Smooth muscle cell of the brain vasculature (primary cell): ENCODE measurements around the gene DHRS9.
"Not testable (repeated sequence)": the region's sequence is repeated elsewhere in the genome, so short reads cannot be mapped to it uniquely, and the experiment has no call there.

Experiments used
- DNase-seq: peaks from one replicate; pipeline ENCODE4 v3.0.0-alpha.2; 2012; ENCODE audit warnings: low read depth, low spot score

The DHRS9 gene

GRCh38 chr2:169069341-169069740 lies at the start of gene DHRS9:
DHRS9 (plus strand) TSS chr2:169069563; CDS start chr2:169081582, 12,019 bp downstream.
- DNase-seq: no peak

- DNase-seq: no peak
Observed at GRCh38 chr2:169023161-169023560, 46.2 kb upstream of the DHRS9 start.

GRCh38 chr2:169026056-169026455 lies 43.3 kb upstream of the DHRS9 start:
- DNase-seq: no peak

GRCh38 chr2:169027234-169027633 lies 42.1 kb upstream of the DHRS9 start:
- no peak for DNase-seq

- DNase-seq: no peak
Observed at GRCh38 chr2:169029341-169029740, 40.0 kb upstream of the DHRS9 start.

- no peak for DNase-seq
Observed at GRCh38 chr2:169031202-169031601, 38.2 kb upstream of the DHRS9 start, which contains the start of gene ABCB11. ABCB11 (minus strand) TSS chr2:169031324; CDS start chr2:169018125, 13,199 bp downstream.

- no peak for DNase-seq
Observed at GRCh38 chr2:169034256-169034655, 35.1 kb upstream of the DHRS9 start.

- no peak for DNase-seq
Observed at GRCh38 chr2:169034984-169035544, 34.3 kb upstream of the DHRS9 start.

- DNase-seq: no peak
Observed at GRCh38 chr2:169035887-169036286, 33.5 kb upstream of the DHRS9 start.

GRCh38 chr2:169036736-169037440 lies 32.5 kb upstream of the DHRS9 start:
- no peak for DNase-seq

- no peak for DNase-seq
Observed at GRCh38 chr2:169038338-169038757, 31.0 kb upstream of the DHRS9 start.

GRCh38 chr2:169039702-169040101 lies 29.7 kb upstream of the DHRS9 start:
- no peak for DNase-seq

- DNase-seq: no peak
Observed at GRCh38 chr2:169041594-169041993, 27.8 kb upstream of the DHRS9 start.

GRCh38 chr2:169042856-169043255 lies 26.5 kb upstream of the DHRS9 start:
- no peak for DNase-seq

GRCh38 chr2:169046440-169047151 lies 22.8 kb upstream of the DHRS9 start:
- DNase-seq: no peak

- no peak for DNase-seq
Observed at GRCh38 chr2:169047256-169048250, 21.8 kb upstream of the DHRS9 start.

- no peak for DNase-seq
Observed at GRCh38 chr2:169049142-169049541, 20.2 kb upstream of the DHRS9 start.

- DNase-seq: no peak
Observed at GRCh38 chr2:169050476-169051240, 18.7 kb upstream of the DHRS9 start.

GRCh38 chr2:169054575-169054974 lies 14.8 kb upstream of the DHRS9 start:
- DNase-seq: not testable (repeated sequence)

GRCh38 chr2:169064199-169064598 lies 5.2 kb upstream of the DHRS9 start:
- DNase-seq: not testable (repeated sequence)

GRCh38 chr2:169065422-169065821 lies 3.9 kb upstream of the DHRS9 start:
- no peak for DNase-seq
